T-helper 9 cell (primary cell): ENCODE data around the gene COL9A3.

ENCODE experiments used
- DNase-seq: peaks from one replicate; pipeline ENCODE4 v3.0.0-alpha.2; 2020

The COL9A3 gene

DNA sequence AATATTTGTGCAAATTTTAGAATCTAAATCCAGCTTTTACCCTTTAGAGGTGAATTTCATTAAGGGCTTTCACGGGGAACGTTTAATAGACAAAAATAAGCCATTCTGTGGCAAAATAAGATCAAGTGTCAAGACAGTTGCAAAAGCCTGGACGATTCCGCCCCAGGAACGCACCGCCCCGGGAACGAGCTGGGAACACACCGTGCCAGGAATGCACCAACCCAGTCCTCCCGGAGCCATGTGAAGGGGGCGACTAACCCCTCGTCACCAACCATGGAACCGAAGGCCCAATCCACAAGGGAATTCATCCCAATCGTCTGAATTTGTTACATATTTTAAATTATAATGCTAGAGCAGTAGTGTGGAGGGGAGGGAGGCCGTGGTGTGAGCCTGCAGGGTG, 65.6 kb downstream of the COL9A3 start:
- no peak for DNase-seq

DNA sequence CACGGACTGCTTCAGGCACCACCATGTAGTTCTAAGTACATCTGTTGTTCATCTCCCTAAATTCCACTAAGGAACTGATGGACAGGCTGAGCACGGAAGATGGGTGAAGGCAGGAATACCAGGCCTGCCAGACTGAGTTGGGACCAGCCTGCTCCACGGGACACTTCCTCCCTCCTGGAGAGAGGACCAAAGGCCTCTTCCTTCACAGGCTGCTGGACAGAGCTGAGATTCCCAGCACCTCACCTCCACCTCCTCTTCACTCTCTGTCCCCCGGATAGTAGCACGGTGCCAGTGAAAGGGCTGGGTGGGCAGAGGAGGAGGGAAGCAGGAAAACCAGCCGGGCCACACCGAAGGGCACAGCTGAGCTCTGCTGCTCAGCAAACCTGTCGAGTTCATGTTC, 67.7 kb downstream of the COL9A3 start:
- no peak for DNase-seq

DNA sequence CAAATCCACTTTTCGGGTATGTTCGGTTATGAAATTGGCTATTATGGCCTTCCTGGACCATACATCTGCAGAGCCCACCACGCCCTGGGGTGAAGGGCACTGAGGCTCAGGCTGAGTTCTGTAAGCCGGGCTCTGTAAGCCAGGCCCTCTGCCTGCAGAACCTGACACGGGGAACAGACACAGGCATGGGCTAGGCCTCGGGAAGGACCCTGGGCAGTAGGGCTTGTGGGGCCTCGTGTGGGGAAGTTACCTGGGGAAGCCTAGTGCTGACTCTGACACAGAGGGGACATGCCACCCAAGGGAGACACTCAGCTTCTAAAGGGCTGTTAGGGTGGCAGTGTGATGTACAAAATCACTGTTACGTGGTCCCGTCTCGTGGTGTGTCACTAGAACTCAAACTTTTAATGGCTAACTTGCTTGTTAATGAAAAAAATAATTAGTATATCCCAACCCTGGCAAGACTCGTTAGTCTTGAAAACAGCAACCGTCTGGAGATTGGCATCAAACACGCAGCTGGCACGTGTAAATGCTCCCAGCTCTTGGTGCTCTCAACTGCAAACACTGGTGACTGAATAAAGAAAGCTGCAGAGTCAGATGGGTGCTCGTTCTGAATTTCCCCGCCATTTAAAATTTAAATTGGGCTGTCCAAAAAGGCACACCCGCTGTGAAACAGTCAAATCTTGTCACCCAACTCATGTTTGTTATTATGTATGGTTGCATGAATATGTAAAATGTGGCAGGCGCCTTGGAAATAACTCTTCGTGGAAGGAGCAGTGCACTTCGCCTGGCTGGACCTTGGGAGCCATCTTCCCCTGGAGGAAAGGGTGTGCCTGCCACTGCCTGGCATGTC, 68.4 kb downstream of the COL9A3 start:
- DNase-seq = no peak

DNA sequence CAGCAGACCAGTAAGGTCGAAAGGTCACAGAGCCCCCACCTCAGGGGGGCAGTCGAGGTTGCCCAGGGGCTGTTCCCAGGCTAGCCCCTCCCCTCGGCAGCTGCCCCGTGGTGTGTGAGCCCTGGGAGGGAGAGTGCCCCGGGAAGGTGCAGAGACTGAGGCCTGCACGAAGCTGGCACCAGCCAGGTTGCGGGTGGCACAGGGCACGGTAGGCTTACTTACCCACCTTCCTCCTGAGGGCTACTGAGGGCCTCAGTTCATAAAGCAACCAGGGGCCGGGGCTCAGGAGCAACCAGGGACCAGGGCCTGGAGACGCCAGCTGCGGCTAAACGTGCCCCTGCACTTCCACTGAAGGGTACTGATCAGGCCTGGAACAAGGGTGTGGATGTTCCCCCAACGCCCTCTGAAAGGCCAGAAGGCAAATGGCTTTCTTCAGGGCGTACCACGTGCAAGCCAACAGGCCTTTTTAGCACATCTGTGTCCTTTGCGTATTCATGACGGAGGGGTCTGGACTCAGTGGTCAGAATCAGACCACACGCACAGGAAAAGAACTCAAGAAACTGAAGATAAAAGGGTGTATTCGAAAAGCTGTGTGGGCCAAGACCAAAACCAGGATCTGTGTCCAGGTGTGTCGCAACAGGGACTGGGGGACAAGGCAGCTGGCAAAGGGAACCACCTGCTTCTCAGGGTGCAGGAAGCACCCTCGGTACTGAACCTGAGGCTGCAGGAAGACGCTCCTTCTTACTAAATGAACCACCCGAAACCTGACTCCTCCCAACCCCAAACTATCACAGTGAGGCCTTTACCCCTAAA, 69.3 kb downstream of the COL9A3 start:
- DNase-seq = no peak

DNA sequence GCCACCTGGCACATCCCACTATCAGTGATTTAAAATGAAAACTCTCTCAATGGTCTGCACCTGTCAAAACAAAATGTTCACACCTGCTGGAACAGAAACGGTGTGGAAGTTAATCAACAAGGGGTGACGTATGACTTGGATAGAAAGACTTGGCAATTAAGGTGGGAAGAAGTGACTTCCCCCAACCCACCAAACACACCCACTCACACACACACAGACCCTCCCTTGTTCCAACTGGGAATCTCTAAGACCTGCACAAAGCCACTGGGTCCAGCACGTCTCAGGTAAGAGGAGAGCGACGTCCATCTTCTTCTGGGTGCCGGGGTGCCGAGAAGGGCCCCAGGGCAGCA, 69.8 kb downstream of the COL9A3 start:
- no peak for DNase-seq

DNA sequence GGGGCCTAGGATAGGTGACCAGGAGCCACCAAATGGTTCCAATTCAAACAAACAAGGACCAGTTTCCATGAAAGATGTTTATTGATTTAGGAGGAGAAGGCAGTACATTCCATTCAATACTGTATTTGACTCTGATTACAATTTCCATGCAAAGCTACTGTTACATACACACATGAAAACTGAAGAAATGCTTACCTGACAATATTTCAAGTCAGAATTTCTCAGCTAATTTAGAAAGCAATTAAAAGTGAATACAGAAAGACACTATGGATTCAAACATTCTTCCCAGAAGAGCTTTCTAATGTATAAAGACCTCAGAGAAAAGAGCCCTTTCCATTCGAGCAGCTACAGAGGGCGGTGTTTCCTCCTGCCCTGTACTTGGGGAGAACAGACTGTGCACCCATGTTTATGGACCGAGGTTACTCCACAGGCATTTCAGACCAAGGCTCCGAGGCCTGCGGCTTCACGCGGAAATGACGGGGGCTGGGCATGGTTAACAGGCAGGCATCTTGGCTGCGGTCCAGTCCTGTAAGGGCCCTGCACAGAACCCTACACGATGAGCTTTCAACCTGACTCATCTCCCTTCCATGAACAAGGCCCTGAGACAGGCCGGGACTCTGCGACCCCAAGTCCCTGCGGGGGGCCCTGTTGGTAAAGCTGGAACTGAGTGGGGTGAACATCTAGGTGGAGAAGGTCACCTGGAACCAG, 70.5 kb downstream of the COL9A3 start:
- no peak for DNase-seq

DNA sequence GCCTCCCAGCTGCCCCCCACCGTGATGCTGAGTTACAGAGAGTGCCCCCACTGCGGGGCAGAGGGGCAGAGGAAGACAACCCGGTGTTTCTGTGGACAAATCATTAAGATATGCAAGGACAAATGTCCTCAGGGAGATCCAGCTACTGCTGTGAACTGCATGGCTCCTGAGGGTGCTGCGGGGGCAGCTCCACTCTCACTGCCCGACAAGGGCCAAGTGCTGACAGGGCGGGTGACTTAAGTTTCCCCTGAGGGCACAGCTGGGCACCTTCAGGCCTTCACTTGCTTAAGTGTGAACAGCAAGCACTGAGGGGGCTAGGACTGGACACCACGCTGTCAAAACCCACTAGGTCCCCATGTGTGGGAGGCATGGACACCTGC, 71.0 kb downstream of the COL9A3 start:
- no peak for DNase-seq

DNA sequence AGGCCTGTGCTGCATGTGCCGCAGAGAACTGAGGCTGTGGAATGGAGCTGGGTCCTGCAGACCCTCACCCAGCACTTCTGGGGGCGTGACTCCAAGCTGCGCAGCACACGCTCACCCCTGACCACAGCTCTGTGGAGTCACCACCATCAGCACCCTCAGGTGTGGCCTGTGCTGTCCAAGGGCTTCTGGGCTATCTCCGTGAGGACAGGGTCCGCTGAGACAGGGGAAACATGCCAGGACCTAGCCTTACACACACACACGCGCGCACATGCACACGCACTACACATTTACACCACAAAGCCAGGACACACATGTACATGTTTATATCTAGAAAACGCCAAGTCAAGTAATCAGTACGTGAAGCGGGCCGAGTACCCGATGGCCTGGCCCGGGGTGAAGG, 71.6 kb downstream of the COL9A3 start:
- DNase-seq = no peak

DNA sequence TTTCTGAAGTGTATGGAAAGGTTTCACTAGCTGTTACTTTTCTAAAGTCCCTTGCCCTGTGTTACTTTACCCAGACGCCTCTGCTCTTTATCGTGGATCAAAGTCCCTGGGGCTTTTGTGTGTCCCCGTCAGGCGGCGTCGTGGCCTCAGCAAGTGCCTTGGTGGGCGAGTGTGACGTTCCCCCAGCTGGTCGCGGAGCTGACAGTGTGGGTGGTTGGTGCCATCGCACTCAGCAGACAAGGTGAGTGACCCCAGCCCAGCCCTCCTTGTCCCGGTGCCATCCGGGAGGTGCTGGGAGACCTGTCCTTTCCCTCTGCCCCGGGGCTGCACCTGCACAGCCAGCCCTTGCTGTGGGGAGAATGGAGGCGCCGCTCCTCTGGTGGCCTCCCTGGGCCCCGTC, 72.1 kb downstream of the COL9A3 start:
- no peak for DNase-seq

DNA sequence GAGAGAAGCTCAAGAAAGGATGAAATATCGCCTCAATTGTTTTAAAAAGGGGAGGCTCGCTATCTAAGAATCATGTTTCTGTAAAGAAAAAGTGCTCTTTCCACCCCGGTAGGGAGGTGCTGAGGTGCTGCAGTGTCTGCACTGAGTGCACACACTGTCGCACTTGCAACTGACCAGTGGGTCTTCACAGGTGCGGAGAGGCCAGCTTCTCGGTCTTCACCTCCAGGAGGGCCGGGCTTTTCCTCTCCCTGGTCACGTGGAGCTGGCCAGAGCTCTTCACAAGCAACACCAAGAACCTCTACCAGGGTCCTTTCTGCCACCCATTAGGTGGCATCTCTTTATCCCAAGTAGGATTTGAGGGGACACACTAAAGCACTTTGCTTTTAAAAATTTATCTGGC, 72.6 kb downstream of the COL9A3 start:
- DNase-seq = no peak

DNA sequence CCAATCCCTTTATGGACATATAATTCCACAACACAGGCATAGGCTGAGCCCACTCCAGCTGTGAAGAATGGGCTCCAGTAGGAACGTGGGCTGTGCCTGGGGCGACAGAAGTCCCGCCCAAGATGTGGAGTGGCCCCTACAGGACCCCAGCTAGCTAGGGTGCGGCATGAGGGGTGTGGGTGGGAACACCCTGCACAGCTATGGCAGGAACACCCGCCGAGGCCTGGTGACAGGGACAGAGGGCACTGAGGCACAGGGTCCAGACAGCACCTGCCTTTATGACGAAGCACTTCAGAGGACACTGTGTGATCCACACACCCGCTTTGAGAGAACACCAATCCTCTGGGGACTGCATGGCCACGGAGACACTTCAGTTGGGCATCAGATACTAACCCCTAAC, 73.0 kb downstream of the COL9A3 start:
- DNase-seq = no peak

DNA sequence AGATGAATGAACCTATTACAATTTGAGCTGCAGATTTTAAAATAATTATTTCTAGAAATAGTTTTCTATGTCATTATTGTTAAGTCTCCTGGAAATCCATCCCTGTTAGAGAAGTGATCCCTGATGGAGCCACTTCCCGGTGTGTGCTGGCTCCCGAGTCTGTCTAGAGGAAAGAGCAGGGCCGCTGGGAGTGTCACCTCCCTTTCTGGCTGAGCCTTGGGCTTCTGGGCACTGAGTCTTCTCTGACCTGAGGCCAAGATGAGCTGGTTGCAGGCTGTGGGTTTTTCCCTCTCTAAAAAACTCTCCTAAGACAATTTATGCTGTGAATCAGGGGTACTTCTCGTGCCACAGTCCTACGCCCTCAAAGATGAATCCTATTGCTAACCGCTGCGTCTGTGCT, 73.6 kb downstream of the COL9A3 start:
- no peak for DNase-seq
